ENCODE results near the gene KIAA2012. TPM values are rescaled to one million over a fixed set of nuclear protein-coding genes. Genes with fewer than 3 reads are reported as not detected.

Gene KIAA2012
- total RNA-seq, 2 experiments from 2014 or later: not detected

DNA sequence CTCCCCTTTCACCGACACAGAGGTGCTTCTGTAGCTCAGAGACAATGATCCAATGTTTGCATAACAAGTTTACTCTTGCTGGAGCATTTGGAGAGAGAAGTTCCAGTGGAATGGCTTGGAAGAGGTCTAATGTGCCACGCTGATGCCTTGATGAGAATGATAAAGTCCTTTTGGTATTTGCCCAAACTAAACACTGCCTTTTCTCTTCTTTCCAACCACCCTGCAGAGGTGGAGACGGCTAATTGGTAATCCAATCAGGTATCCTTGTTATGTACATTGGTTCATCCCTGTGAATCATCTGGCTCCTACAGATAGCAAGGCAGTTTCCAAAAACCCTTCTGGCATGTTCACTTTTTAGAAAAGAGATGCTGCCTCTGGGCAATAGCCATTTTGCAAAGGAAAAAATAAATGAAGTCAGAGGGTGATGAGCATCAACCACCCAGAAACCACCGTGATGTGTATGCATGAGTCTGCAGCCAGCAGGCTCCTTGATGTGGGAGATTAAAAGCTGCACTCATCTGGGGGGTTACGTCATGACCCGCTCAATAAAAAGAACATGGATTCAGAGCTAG, 40.6 kb downstream of the KIAA2012 start:
- peaks cover 19% of the 10 kb centered on the region for H3K27me3 Mint-ChIP-seq
- no peaks in the 10 kb centered on the region for H3K36me3 Mint-ChIP-seq
- H3K4me1 Mint-ChIP-seq (ENCODE audit: low read depth): no peaks in the 10 kb centered on the region
- no peaks in the 10 kb centered on the region for H3K9me3 Mint-ChIP-seq
- no peak for DNase-seq
- POLR2A ChIA-PET: no interaction called here
- H3K4me3 Mint-ChIP-seq: no peak overlapping the region
- no peak overlapping the region for H3K27ac Mint-ChIP-seq
- CTCF ChIA-PET: no interaction called here
- intact Hi-C loops (cut with micrococcal nuclease): no loop called here

DNA sequence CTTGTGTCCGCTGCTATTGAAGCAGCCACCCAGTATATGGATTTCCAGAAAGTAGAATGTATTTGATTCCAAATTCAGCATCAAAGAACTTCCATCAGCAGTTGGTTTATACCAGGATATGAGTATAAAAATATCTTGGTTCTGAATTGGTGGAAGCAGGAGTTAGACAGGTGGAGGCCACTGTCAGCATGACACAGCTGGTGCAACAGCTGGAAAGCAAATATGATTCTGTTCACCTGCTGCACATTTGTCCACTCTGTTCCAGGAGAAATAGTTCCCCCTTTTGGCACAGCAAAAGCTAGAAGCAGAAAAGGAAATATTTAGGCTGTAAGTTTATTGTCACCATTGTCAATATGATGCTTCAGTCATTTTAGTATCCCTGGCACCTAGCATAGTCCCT, 41.2 kb downstream of the KIAA2012 start:
- Mint-ChIP-seq H3K27me3 (peaks cover 19% of the 10 kb centered on the region), H3K36me3 (no peaks in the 10 kb centered on the region), H3K27ac (no peak overlapping the region), H3K9me3 (no peaks in the 10 kb centered on the region), H3K4me3 (no peak overlapping the region), H3K4me1 (ENCODE audit: low read depth) (no peaks in the 10 kb centered on the region)
- no peak for DNase-seq
- intact Hi-C loops (cut with micrococcal nuclease): no loop called here
- POLR2A ChIA-PET: no interaction called here
- CTCF ChIA-PET: no interaction called here

DNA sequence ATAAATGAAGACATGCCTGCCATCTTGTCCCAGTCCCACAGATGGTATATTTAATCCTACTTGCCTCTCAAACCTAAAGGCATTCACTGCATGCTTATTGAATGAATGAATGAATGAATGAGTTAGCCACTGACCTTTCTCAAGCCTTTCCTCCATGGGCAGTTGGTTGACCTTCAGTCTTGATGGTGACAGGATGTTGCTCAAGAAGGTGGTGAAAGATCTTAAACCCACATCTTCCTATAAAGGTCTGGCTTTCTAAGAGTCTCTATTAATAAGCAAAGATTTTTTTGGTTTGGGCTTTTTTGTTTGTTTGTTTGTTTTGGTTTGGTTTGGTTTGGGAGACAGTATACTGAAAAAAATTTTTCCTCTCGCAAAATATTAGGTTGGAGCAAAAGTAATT, 41.7 kb downstream of the KIAA2012 start:
- H3K27ac Mint-ChIP-seq: no peak overlapping the region
- intact Hi-C loops (cut with micrococcal nuclease): no loop called here
- H3K27me3 Mint-ChIP-seq: peaks cover 19% of the 10 kb centered on the region
- DNase-seq: no peak
- H3K9me3 Mint-ChIP-seq: no peaks in the 10 kb centered on the region
- no peaks in the 10 kb centered on the region for H3K36me3 Mint-ChIP-seq
- ChIA-PET POLR2A (no interaction called here), CTCF (no interaction called here)
- no peak overlapping the region for H3K4me3 Mint-ChIP-seq
- no peaks in the 10 kb centered on the region for H3K4me1 Mint-ChIP-seq (ENCODE audit: low read depth)

DNA sequence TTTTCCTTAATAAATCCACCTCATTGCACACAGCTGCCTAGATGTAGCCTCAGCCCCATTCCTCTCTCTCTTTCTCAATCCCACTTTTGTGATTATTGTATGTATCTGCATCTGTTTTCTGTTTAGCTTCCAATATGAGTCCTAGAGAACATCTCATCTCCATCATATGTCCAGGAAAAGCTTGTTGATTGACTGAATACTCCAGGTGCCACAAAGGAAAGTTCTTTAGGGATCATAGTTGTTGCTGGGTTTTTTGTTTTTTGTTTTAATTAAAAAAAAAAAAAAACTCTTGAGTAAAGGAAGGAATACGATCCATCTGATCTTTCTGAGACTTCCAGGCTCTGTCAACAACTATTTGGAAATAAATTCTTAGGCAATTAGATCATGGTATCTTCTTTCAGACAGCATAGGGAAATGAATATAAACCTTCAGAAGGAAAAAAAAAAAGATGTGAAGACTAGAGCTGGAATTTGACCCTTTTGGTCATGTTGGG, 42.5 kb downstream of the KIAA2012 start:
- intact Hi-C loops (cut with micrococcal nuclease): no loop called here
- no peak for DNase-seq
- Mint-ChIP-seq H3K4me3 (no peak overlapping the region), H3K4me1 (ENCODE audit: low read depth) (no peaks in the 10 kb centered on the region), H3K9me3 (no peaks in the 10 kb centered on the region), H3K36me3 (no peaks in the 10 kb centered on the region), H3K27ac (no peak overlapping the region), H3K27me3 (peaks cover 19% of the 10 kb centered on the region)
- POLR2A ChIA-PET: no interaction called here
- CTCF ChIA-PET: interaction anchor here (0.6 kb wide), 1 partner anchor 54 kb away, joined by 3 read pairs; no protein-coding TSS in a partner anchor

DNA sequence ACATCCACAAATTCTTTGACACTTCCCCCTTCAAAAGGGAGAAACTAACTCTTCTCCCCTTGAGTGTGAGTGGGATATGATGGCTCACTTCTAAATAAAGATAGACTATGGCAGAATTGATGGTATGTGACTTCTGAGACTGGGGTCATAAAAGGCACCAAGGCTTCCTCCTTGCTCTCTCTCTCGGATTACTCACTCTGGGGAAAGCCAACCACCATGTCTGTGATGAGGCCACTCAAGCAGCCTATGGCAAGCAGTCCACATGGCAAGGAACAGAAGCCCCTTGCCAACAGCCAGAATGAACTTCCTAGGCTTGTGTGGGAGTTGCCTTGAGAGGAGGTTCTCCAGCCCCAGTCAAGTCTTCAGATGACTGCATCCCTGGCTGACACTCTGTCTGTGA, 43.6 kb downstream of the KIAA2012 start:
- H3K36me3 Mint-ChIP-seq: no peaks in the 10 kb centered on the region
- intact Hi-C loops (cut with micrococcal nuclease): no loop called here
- no peak for DNase-seq
- no peak overlapping the region for H3K27ac Mint-ChIP-seq
- no peak overlapping the region for H3K4me3 Mint-ChIP-seq
- H3K4me1 Mint-ChIP-seq (ENCODE audit: low read depth): no peaks in the 10 kb centered on the region
- H3K27me3 Mint-ChIP-seq: peaks cover 16% of the 10 kb centered on the region
- peaks cover 3% of the 10 kb centered on the region for H3K9me3 Mint-ChIP-seq
- ChIA-PET POLR2A (no interaction called here), CTCF (no interaction called here)

DNA sequence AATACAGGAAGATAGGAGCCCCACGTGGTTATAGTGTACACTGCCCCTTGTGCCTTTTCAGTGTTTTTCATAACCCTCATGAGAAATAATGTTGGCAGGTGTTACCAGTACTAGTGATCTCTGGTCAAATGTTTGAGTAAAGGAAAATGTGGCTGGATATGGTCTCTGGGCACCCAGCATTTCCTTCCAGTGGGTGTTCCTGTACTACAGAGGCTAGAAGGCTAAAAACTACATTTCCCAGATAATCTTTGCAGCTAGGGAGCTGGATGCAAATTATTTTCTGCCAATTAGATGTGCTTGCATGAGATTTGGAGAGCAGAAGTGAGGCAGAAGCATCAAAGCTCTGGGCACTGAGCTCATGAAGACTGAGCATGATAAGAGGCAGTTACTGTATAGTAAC, 45.1 kb downstream of the KIAA2012 start:
- intact Hi-C loops (cut with micrococcal nuclease): no loop called here
- H3K4me3 Mint-ChIP-seq: no peak overlapping the region
- H3K27ac Mint-ChIP-seq: no peak overlapping the region
- H3K36me3 Mint-ChIP-seq: no peaks in the 10 kb centered on the region
- ChIA-PET POLR2A (no interaction called here), CTCF (no interaction called here)
- no peaks in the 10 kb centered on the region for H3K4me1 Mint-ChIP-seq (ENCODE audit: low read depth)
- no peak for DNase-seq
- peaks cover 10% of the 10 kb centered on the region for H3K27me3 Mint-ChIP-seq
- H3K9me3 Mint-ChIP-seq: peaks cover 3% of the 10 kb centered on the region

DNA sequence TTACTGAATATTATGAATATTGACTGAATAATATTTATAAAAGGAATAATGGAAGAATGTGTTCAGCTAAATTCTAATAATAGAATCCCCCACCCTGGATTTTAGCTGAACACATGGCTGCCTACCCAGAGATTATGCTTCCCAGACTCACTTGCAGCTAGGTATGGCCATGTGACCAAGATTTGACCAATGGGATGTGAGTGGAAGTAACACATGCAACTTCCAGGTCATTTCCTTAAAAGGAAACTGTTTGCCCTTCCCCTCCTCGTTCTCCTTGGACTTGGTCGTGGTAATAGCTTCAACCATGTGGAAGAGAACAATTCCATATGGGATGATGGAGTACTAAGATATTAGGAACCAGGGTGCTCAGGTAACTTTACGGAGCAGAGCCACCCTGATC, 47.8 kb downstream of the KIAA2012 start:
- Mint-ChIP-seq H3K27me3 (peaks cover 11% of the 10 kb centered on the region), H3K27ac (no peak overlapping the region), H3K9me3 (peaks cover 3% of the 10 kb centered on the region), H3K4me3 (no peak overlapping the region), H3K36me3 (no peaks in the 10 kb centered on the region), H3K4me1 (ENCODE audit: low read depth) (no peaks in the 10 kb centered on the region)
- ChIA-PET CTCF (no interaction called here), POLR2A (no interaction called here)
- no peak for DNase-seq
- intact Hi-C loops (cut with micrococcal nuclease): no loop called here

DNA sequence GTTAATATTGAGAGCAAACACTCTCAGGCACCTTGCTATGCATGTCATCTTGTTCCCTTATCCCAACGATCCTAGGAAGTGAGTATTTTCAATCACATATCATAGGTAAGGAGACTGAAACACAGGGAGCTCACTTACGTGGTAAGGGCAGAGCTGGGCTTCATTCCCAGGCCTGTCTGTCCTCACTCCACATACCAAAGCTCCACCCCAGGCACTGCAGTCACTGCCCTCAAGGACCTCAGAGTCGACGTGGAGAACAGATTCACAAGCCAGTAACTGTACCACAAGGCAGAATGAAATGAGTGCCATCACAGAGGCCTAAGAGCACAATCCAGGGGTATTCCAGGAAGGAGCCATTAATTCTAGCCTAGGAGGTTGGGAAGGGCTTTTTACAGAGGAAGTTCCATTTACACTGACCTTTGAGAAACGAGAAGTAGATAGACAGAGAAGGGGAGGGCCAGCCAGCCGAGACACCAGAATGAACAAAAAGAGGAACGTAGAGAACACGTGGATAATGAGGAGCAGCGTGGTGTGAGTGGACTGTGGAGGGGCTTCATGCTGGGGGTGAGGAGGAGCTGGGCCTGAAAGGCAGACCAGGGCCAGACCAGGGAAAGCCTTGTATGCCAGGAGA, 48.6 kb downstream of the KIAA2012 start:
- no peak for DNase-seq
- H3K36me3 Mint-ChIP-seq: no peaks in the 10 kb centered on the region
- H3K9me3 Mint-ChIP-seq: peaks cover 3% of the 10 kb centered on the region
- H3K4me3 Mint-ChIP-seq: no peak overlapping the region
- POLR2A ChIA-PET: no interaction called here
- no peaks in the 10 kb centered on the region for H3K4me1 Mint-ChIP-seq (ENCODE audit: low read depth)
- intact Hi-C loops (cut with micrococcal nuclease): no loop called here
- H3K27ac Mint-ChIP-seq: no peak overlapping the region
- peaks cover 8% of the 10 kb centered on the region for H3K27me3 Mint-ChIP-seq
- CTCF ChIA-PET: no interaction called here

DNA sequence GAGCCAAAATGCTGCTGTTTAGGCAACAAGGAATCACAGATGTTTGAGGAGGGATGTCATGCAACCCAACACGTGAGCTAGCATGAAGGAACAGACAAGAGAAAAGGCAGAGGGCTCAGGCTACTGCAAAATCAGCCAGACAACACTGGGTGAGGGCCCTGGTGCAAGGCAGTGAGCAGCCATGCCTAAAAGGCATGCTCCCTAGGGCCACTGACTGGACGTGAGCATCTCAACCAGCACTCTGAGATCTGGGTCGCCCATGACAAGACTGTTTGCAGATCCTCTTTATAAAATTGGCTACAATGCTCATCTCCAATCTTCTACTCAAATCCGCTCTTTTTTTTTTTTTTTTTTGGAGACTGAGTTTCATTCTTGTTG, 49.1 kb downstream of the KIAA2012 start:
- ChIA-PET POLR2A (no interaction called here), CTCF (no interaction called here)
- no peak overlapping the region for H3K27ac Mint-ChIP-seq
- H3K27me3 Mint-ChIP-seq: peaks cover 5% of the 10 kb centered on the region
- DNase-seq: no peak
- intact Hi-C loops (cut with micrococcal nuclease): no loop called here
- H3K4me1 Mint-ChIP-seq (ENCODE audit: low read depth): no peaks in the 10 kb centered on the region
- H3K9me3 Mint-ChIP-seq: peaks cover 3% of the 10 kb centered on the region
- H3K4me3 Mint-ChIP-seq: no peak overlapping the region
- H3K36me3 Mint-ChIP-seq: no peaks in the 10 kb centered on the region

DNA sequence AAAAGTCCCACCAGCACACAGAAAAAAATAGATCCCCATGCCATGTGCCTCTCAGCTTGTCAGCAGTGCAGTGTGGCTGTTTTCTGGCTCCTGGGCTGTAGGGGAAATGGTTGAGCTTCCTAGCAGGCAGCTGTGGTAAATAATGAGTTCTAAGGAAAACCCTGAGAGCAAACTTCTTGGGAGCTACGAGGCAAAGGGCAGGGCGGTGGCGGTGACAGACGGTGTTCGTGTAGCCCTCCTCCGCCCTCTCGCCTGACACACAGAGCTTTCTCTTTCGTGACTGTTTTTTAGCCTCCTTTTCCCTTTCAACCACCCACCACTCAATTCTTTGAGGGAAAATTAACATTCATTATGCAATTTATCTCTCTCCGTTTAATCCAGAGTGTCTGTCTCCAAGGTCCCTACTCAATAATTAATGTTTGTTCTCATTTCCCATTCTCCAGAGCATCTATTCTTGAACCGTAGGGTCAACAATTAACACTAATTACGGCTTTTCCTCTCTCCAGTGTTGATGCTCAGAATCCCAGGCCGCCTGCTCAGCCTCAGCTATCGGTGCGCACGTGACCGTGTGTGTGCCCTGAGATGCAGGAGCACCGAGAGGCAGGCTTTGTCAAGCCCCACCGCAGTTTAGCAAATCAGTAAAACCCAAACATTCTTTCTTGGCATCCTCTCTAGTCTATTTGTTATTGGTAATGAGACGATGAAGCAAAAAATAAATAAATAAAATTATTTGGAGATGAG, 50.1 kb downstream of the KIAA2012 start:
- H3K4me3 Mint-ChIP-seq: no peak overlapping the region
- intact Hi-C loops (cut with micrococcal nuclease): no loop called here
- POLR2A ChIA-PET: no interaction called here
- peaks cover 5% of the 10 kb centered on the region for H3K27me3 Mint-ChIP-seq
- CTCF ChIA-PET: no interaction called here
- H3K4me1 Mint-ChIP-seq (ENCODE audit: low read depth): no peaks in the 10 kb centered on the region
- no peaks in the 10 kb centered on the region for H3K36me3 Mint-ChIP-seq
- H3K27ac Mint-ChIP-seq: no peak overlapping the region
- H3K9me3 Mint-ChIP-seq: peaks cover 3% of the 10 kb centered on the region
- no peak for DNase-seq

DNA sequence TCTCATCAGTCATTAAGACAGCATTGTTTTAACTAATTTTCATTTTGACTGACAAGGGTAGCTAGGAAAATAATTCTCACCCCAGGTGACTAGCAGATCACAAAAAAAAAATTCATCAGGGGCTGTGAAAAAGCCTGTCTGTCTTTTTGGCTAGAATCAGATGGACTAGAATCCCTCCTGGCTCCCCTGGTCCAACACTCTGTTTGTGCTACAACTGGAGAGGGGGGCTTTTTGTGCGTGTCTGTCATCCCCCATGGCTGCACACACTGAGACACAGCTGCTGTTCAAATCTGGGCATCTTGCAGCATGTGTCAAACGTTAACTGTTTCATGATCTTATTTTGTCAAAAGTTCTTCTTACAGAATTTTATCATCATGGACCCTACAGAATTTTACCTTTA, 51.2 kb downstream of the KIAA2012 start:
- Mint-ChIP-seq H3K9me3 (peaks cover 3% of the 10 kb centered on the region), H3K27ac (no peak overlapping the region), H3K4me3 (no peak overlapping the region), H3K36me3 (no peaks in the 10 kb centered on the region), H3K27me3 (peaks cover 5% of the 10 kb centered on the region), H3K4me1 (ENCODE audit: low read depth) (no peaks in the 10 kb centered on the region)
- DNase-seq: no peak
- CTCF ChIA-PET: interaction anchor here (0.7 kb wide), 1 partner anchor 83 kb away, joined by 3 read pairs; no protein-coding TSS in a partner anchor
- intact Hi-C loops (cut with micrococcal nuclease): no loop called here
- POLR2A ChIA-PET: no interaction called here

DNA sequence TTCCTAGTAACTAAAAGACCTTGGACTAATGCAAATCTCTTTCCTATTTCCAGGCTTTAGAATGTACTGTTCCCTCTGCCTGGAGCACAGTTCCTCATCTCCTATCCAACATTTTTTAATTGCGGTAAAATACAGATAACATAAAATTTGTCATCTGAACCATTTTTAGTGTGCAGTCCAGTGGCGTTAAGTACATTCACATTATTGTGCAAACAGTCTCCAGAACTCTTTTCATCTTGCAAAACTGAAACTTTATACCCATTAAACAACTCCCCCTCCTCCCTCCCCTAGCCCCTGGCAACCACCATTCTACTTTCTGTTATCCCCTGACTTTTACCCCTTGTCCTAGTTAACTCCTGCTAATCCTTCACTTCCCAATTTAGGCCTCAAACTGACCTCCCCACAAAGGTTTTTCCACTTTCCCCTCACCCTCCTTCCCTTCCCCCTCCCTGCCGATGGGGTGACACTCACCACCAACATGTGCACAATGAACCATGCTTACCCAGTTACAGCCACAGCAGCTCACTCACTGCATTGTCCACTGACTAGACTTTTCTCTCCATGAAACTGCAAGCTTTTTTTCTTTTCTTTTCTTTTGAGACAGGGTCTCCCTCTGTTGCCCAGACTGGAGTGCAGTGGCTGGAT, 54.8 kb downstream of the KIAA2012 start:
- no peaks in the 10 kb centered on the region for H3K36me3 Mint-ChIP-seq
- no peak overlapping the region for H3K4me3 Mint-ChIP-seq
- ChIA-PET POLR2A (no interaction called here), CTCF (no interaction called here)
- no peak overlapping the region for H3K27ac Mint-ChIP-seq
- peaks cover 5% of the 10 kb centered on the region for H3K27me3 Mint-ChIP-seq
- DNase-seq: no peak
- intact Hi-C loops (cut with micrococcal nuclease): no loop called here
- no peaks in the 10 kb centered on the region for H3K4me1 Mint-ChIP-seq (ENCODE audit: low read depth)
- H3K9me3 Mint-ChIP-seq: no peaks in the 10 kb centered on the region
